Upper lobe of left lung (tissue), 6 donors: Measurements from ENCODE around the gene KRTAP4-12. TPM values are rescaled to one million over a fixed set of nuclear protein-coding genes. Genes with fewer than 3 reads are reported as not detected.
A peak's percentile ranks its signal among the peaks of the same experiment; 100 is the strongest.
"Not testable (repeated sequence)": the region's sequence is repeated elsewhere in the genome, so short reads cannot be mapped to it uniquely, and the experiment has no call there.

Experiments used
- ATAC-seq, 2 donors: fragments of 200-7000 bp; cut with Tn5 transposase; one replicate each; pipeline ENCODE4 v1.9.1; 2022; ENCODE audit warnings: mild to moderate bottlenecking in 2 of 2, moderate library complexity in 2 of 2; ENCODE audit not compliant: low FRiP score in 2 of 2
- DNase-seq, 2 donors: peaks; one replicate each; pipeline ENCODE4 v3.0.0-alpha.2; 2019 to 2020
- H3K27ac ChIP-seq, 4 donors: fragments of 200-600 bp; sonication (generic); one replicate each; pipeline ENCODE4 v1.5.1; 2016 to 2019
- H3K27me3 ChIP-seq, 4 donors: fragments of 200-600 bp; sonication (generic); one replicate each; pipeline ENCODE4 v1.5.1; 2017 to 2019
- H3K36me3 ChIP-seq, 4 donors: fragments of 200-600 bp; sonication (generic); one replicate each; pipeline ENCODE4 v1.5.1; 2016 to 2019
- H3K4me1 ChIP-seq, 4 donors: fragments of 200-600 bp; sonication (generic); one replicate each; pipeline ENCODE4 v1.5.1; 2018 to 2019
- H3K4me3 ChIP-seq, 4 donors: fragments of 200-600 bp; sonication (generic); one replicate each; pipeline ENCODE4 v1.5.1; 2017 to 2019; ENCODE audit warnings: mild to moderate bottlenecking in 2 of 4, moderate library complexity in 1 of 4
- H3K9me3 ChIP-seq, 4 donors: fragments of 200-600 bp; sonication (generic); one replicate each; pipeline ENCODE4 v1.5.1; 2018 to 2019
- EP300 ChIP-seq, 4 donors: sonication (generic); formaldehyde crosslinking; IDR thresholded peaks; one replicate each; pipeline ENCODE4 v1.5.1; 2017; ENCODE audit warnings: antibody characterized with exemption in 4 of 4, control low read depth in 2 of 4
- POLR2A ChIP-seq, 4 donors: fragments of 450-650 bp; IDR thresholded peaks; one replicate each; pipeline ENCODE4 v1.5.1; 2016 to 2017; ENCODE audit warnings: antibody characterized with exemption in 4 of 4, mild to moderate bottlenecking in 2 of 4
- POLR2AphosphoS5 ChIP-seq, 2 donors: sonication (generic); formaldehyde crosslinking; IDR thresholded peaks; one replicate each; pipeline ENCODE4 v1.5.1; 2017; ENCODE audit warnings: antibody characterized with exemption in 2 of 2
- WGBS, 2 donors: methylation state at CpG; one replicate each; pipeline ENCODE4 v1.1.5; 2017 to 2018; 5-methylcytosine and 5-hydroxymethylcytosine counted together
- total RNA-seq, 6 donors: library from RNA; depleted of rRNA in 4 of 6; stranded (reverse); fragments of >200 nt in 4 of 6; gene quantifications; one replicate each; pipeline versions ENCODE4 v1.1.0 to v1.2.1, GENCODE V29; 2016 to 2021
- TF ChIP-seq, protein P1 (sequence below), 6 experiments: fragments of 450-650 bp in 4 of 6; fragments of 200-600 bp in 2 of 6; sonication (generic) in 2 of 6; IDR thresholded peaks; one replicate each; pipeline ENCODE4 v1.5.1; 2016 to 2019; ENCODE audit warnings: antibody characterized with exemption in 6 of 6
- donor health status: DM: no; HTN: no; CAD: no; lungs with moderate emphysema.
- donor health status: DM: no; HTN: yes; CAD: no; lungs with severe emphysema.

The KRTAP4-12 gene
- total RNA-seq, 6 donors from 2014 or later, result not detected

DNA sequence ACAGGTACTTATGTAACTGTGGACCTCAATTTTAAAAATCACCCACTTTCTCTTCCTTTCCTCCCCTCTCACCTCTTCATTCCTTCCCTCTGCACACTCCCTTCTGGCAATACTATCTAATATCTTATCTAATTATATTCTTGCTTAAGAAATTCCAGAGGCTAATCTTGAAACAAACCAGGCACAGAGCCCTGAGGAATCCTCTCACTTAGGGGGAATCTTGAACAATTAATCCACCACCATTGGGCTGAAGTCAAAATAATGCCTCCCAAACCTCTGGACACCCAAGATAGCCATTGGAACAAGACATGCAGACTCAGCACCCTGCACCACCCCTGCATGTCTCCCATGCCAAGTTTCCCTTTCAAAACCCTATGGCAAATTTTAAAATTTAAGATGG is 17.4 kb upstream of the KRTAP4-12 start:
- DNase-seq, result no peak
- Histone ChIP-seq H3K27ac (no peak overlapping the region), H3K4me3 (no peak overlapping the region), H3K9me3 (peaks cover 4 to 29% (median 13%) of the 10 kb centered on the region in 4 donors), H3K36me3 (no peaks in the 10 kb centered on the region), H3K27me3 (no peaks in the 10 kb centered on the region), H3K4me1 (no peaks in the 10 kb centered on the region)
- no peak for ATAC-seq
- TF ChIP-seq EP300 (IDR thresholded peaks at IDR 0.05), result no peak
- TF ChIP-seq, protein P1, sequence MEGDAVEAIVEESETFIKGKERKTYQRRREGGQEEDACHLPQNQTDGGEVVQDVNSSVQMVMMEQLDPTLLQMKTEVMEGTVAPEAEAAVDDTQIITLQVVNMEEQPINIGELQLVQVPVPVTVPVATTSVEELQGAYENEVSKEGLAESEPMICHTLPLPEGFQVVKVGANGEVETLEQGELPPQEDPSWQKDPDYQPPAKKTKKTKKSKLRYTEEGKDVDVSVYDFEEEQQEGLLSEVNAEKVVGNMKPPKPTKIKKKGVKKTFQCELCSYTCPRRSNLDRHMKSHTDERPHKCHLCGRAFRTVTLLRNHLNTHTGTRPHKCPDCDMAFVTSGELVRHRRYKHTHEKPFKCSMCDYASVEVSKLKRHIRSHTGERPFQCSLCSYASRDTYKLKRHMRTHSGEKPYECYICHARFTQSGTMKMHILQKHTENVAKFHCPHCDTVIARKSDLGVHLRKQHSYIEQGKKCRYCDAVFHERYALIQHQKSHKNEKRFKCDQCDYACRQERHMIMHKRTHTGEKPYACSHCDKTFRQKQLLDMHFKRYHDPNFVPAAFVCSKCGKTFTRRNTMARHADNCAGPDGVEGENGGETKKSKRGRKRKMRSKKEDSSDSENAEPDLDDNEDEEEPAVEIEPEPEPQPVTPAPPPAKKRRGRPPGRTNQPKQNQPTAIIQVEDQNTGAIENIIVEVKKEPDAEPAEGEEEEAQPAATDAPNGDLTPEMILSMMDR (IDR thresholded peaks at IDR 0.05), result no peak
- TF ChIP-seq POLR2A (IDR thresholded peaks at IDR 0.05), result no peak
- TF ChIP-seq POLR2AphosphoS5 (IDR thresholded peaks at IDR 0.05), result no peak

- no peak for ATAC-seq
- TF ChIP-seq POLR2AphosphoS5 (IDR thresholded peaks at IDR 0.05), result no peak
- TF ChIP-seq, protein P1 (IDR thresholded peaks at IDR 0.05), result no peak
- TF ChIP-seq POLR2A (IDR thresholded peaks at IDR 0.05), result no peak
- no peak for TF ChIP-seq EP300 (IDR thresholded peaks at IDR 0.05)
- no peak within 1 kb of the TSS for H3K4me3 ChIP-seq
- H3K9me3 ChIP-seq, result peaks cover 4 to 29% (median 13%) of the 10 kb centered on the region in 4 donors
- H3K36me3 ChIP-seq, result no peaks in the 10 kb centered on the region
- H3K27me3 ChIP-seq, result no peaks in the 10 kb centered on the region
- DNase-seq, result no peak
- WGBS, 2 donors, result 77 to 84% methylated on average over 3 to 6 of the region's 6 CpGs
- H3K27ac ChIP-seq, result no peak within 1 kb of the TSS
- H3K4me1 ChIP-seq, result no peaks in the 10 kb centered on the region
Measured at GRCh38 chr17:41140360-41141131, 16.6 kb upstream of the KRTAP4-12 start, which contains the start of gene KRTAP4-6. Gene KRTAP4-6, minus strand, starts transcription at chr17:41140544. Its CDS starts 57 bp downstream, at chr17:41140487.

- H3K4me3 ChIP-seq, ATAC-seq, H3K27ac ChIP-seq, H3K27me3 ChIP-seq, H3K36me3 ChIP-seq, H3K4me1 ChIP-seq: not testable (repeated sequence)
- H3K9me3 ChIP-seq, result peaks cover 4 to 29% (median 13%) of the 10 kb centered on the region in 4 donors
- peak in 1 of 2 donors; percentile 77 for DNase-seq
- WGBS, 2 donors, result 79 to 88% methylated on average over 9 to 12 of the region's 12 CpGs
Measured at GRCh38 chr17:41139865-41140264, 15.9 kb upstream of the KRTAP4-12 start.

GRCh38 chr17:41133880-41134735 is 10.1 kb upstream of the KRTAP4-12 start:
- no peak for DNase-seq
- H3K27me3 ChIP-seq, result no peaks in the 10 kb centered on the region
- no peak for ATAC-seq
- no peaks in the 10 kb centered on the region for H3K36me3 ChIP-seq
- WGBS, 2 donors, result 52 to 56% methylated on average over 2 of the region's 2 CpGs
- no peak overlapping the region for H3K27ac ChIP-seq
- no peaks in the 10 kb centered on the region for H3K9me3 ChIP-seq
- no peaks in the 10 kb centered on the region for H3K4me1 ChIP-seq
- H3K4me3 ChIP-seq, result no peak overlapping the region
- TF ChIP-seq EP300 (IDR thresholded peaks at IDR 0.05) (no peak), POLR2AphosphoS5 (IDR thresholded peaks at IDR 0.05) (no peak), POLR2A (IDR thresholded peaks at IDR 0.05) (no peak)
- TF ChIP-seq, protein P1 (IDR thresholded peaks at IDR 0.05), result no peak

DNA sequence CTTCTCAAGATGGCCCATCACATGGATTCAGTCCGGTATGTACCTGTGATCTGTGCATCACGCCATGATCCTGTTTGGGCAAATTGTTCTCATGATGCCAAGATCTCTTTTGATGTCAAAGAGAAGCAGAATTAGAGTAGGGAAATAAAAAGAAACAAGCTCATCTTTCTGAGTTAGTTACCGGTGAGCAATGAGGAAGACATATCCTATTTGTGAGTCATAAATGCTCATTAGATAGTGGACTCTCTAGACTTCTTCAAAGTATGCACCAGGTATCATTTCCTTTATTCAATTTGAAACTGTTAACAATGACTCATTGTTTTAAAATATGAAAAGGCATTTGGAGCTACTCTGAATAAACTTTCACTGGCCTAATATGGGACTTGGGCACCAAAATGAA is 8.0 kb upstream of the KRTAP4-12 start:
- Histone ChIP-seq H3K27ac (no peak overlapping the region), H3K4me1 (no peaks in the 10 kb centered on the region), H3K9me3 (no peaks in the 10 kb centered on the region), H3K4me3 (no peak overlapping the region), H3K36me3 (no peaks in the 10 kb centered on the region), H3K27me3 (no peaks in the 10 kb centered on the region)
- ATAC-seq (no peak), DNase-seq (no peak)
- 78 to 87% methylated on average over 3 of the region's 3 CpGs for WGBS, 2 donors
- TF ChIP-seq POLR2A (IDR thresholded peaks at IDR 0.05), result no peak
- TF ChIP-seq EP300 (IDR thresholded peaks at IDR 0.05), result no peak
- TF ChIP-seq, protein P1 (IDR thresholded peaks at IDR 0.05), result no peak
- TF ChIP-seq POLR2AphosphoS5 (IDR thresholded peaks at IDR 0.05), result no peak
